Hepatocyte (in vitro differentiated cells): ENCODE results near the gene ADORA1.

Experiments used
- EZH2 ChIP-seq: fragments of 200-600 bp; sonication (generic); IDR thresholded peaks from 2 replicates; pipeline ENCODE4 v1.6.1; 2016; ENCODE audit warnings: antibody characterized with exemption, mild to moderate bottlenecking, borderline replicate concordance
- EZH2phosphoT487 ChIP-seq: fragments of 200-600 bp; sonication (generic); IDR thresholded peaks from one replicate; pipeline ENCODE4 v1.6.1; 2018; ENCODE audit warnings: antibody characterized with exemption, mild to moderate bottlenecking, low read depth, moderate library complexity; ENCODE audit not compliant: unreplicated experiment, severe bottlenecking
- TF ChIP-seq, protein P1 (sequence below): fragments of 200-600 bp; sonication (generic); IDR thresholded peaks from 2 replicates; pipeline ENCODE4 v1.5.1; 2016; ENCODE audit warnings: antibody characterized with exemption, mild to moderate bottlenecking; ENCODE audit not compliant: poor library complexity

DNA sequence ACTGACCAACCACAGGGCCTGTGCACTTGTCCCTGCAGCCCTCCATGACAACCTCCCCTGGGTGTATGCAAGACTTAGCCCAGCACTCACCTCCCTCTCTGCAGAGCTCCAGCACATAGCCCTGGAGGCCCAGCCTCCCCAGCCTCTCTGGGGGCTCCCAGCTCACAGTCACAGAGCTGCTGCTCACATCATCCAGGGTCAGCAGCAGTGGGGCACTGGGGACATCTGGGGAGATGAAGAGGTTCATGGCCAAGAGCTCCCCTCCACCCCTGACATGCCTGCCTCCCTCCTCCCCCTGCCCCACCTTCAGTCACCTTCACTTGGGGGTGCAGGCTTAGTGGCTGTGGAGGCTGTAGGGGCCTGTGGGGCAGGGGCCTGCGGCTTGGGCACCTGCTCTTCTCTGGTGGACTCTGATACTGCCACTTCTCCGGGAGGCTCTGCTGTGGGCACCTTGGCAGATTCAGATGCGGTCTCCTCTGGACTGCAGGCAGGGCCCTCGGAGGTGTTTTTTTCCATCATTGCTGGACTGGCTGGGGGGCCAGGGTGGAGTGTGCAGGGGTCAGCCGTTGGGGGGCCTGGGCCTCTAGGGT lies 47.8 kb downstream of the ADORA1 start, which contains the start of gene MYBPH:
- TF ChIP-seq, protein P1, sequence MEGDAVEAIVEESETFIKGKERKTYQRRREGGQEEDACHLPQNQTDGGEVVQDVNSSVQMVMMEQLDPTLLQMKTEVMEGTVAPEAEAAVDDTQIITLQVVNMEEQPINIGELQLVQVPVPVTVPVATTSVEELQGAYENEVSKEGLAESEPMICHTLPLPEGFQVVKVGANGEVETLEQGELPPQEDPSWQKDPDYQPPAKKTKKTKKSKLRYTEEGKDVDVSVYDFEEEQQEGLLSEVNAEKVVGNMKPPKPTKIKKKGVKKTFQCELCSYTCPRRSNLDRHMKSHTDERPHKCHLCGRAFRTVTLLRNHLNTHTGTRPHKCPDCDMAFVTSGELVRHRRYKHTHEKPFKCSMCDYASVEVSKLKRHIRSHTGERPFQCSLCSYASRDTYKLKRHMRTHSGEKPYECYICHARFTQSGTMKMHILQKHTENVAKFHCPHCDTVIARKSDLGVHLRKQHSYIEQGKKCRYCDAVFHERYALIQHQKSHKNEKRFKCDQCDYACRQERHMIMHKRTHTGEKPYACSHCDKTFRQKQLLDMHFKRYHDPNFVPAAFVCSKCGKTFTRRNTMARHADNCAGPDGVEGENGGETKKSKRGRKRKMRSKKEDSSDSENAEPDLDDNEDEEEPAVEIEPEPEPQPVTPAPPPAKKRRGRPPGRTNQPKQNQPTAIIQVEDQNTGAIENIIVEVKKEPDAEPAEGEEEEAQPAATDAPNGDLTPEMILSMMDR = no peak
- TF ChIP-seq EZH2 (no peak), EZH2phosphoT487 (no peak)
